HG02763 (cell line): ENCODE data around the gene GPT2.
"Not testable (repeated sequence)": the region's sequence is repeated elsewhere in the genome, so short reads cannot be mapped to it uniquely, and the experiment has no call there.

Experiments used
- ATAC-seq: cut with Tn5 transposase; IDR thresholded peaks from one replicate; pipeline ENCODE4 v1.9.1; 2021; ENCODE audit warnings: mild to moderate bottlenecking, moderate library complexity; ENCODE audit not compliant: unreplicated experiment

GPT2 gene

GRCh38 chr16:46862555-46863447, 21.4 kb upstream of the GPT2 start:
- ATAC-seq = no peak

GRCh38 chr16:46866286-46866685, 17.9 kb upstream of the GPT2 start:
- ATAC-seq = no peak

GRCh38 chr16:46867486-46867885, 16.7 kb upstream of the GPT2 start:
- not testable (repeated sequence) for ATAC-seq

- ATAC-seq = not testable (repeated sequence)
Observed at GRCh38 chr16:46868891-46869290, 15.3 kb upstream of the GPT2 start.

GRCh38 chr16:46871597-46871996, 12.6 kb upstream of the GPT2 start:
- ATAC-seq = no peak

- no peak for ATAC-seq
Observed at GRCh38 chr16:46873201-46873600, 11.0 kb upstream of the GPT2 start.

- no peak for ATAC-seq
Observed at GRCh38 chr16:46875243-46875642, 8.9 kb upstream of the GPT2 start.

- no peak for ATAC-seq
Observed at GRCh38 chr16:46882304-46882939, 1.7 kb upstream of the GPT2 start.

GRCh38 chr16:46882940-46883307, 1.2 kb upstream of the GPT2 start:
- ATAC-seq = no peak

GRCh38 chr16:46883353-46883689, 841 bp upstream of the GPT2 start:
- ATAC-seq = no peak

GRCh38 chr16:46884513-46885293, 541 bp downstream of the GPT2 start:
- ATAC-seq = peak; percentile 15

GRCh38 chr16:46885960-46886763, 2.0 kb downstream of the GPT2 start:
- ATAC-seq = no peak

- no peak for ATAC-seq
Observed at GRCh38 chr16:46886764-46887523, 2.8 kb downstream of the GPT2 start.

GRCh38 chr16:46887524-46887854, 3.3 kb downstream of the GPT2 start:
- ATAC-seq = no peak

- no peak for ATAC-seq
Observed at GRCh38 chr16:46889245-46889941, 5.2 kb downstream of the GPT2 start.

- no peak for ATAC-seq
Observed at GRCh38 chr16:46889942-46890300, 5.8 kb downstream of the GPT2 start.

- ATAC-seq = no peak
Observed at GRCh38 chr16:46891910-46892309, 7.7 kb downstream of the GPT2 start.

GRCh38 chr16:46894036-46894672, 10.0 kb downstream of the GPT2 start:
- ATAC-seq = no peak
